Embryonic facial prominence (tissue), 1 donor: Measurements from ENCODE around the gene TIMP4.
A peak's percentile ranks its signal among the peaks of the same experiment; 100 is the strongest.

ENCODE experiments used
- DNase-seq: peaks from one replicate; pipeline ENCODE4 v3.0.0-alpha.2; 2016; ENCODE audit errors: extremely low spot score

TIMP4 gene

GRCh38 chr3:12158387-12159226, at the start of gene TIMP4:
TSS of gene TIMP4 (minus strand) at chr3:12158912. CDS start at chr3:12158840, 72 bp downstream.
- DNase-seq, result no peak

- no peak for DNase-seq
Measured at GRCh38 chr3:12205171-12205570, 46.5 kb upstream of the TIMP4 start.

- no peak for DNase-seq
Measured at GRCh38 chr3:12201813-12202212, 43.1 kb upstream of the TIMP4 start.

- DNase-seq, result no peak
Measured at GRCh38 chr3:12198301-12198700, 39.6 kb upstream of the TIMP4 start.

- no peak for DNase-seq
Measured at GRCh38 chr3:12197475-12197874, 38.8 kb upstream of the TIMP4 start.

GRCh38 chr3:12196684-12197083, 38.0 kb upstream of the TIMP4 start:
- DNase-seq, result no peak

GRCh38 chr3:12195231-12195630, 36.5 kb upstream of the TIMP4 start:
- no peak for DNase-seq

GRCh38 chr3:12194669-12195161, 36.0 kb upstream of the TIMP4 start:
- DNase-seq, result no peak

- DNase-seq, result peak; percentile 8
Measured at GRCh38 chr3:12194209-12194608, 35.5 kb upstream of the TIMP4 start.

- no peak for DNase-seq
Measured at GRCh38 chr3:12193485-12194165, 34.9 kb upstream of the TIMP4 start.

GRCh38 chr3:12192655-12193484, 34.2 kb upstream of the TIMP4 start:
- no peak for DNase-seq

GRCh38 chr3:12192173-12192572, 33.5 kb upstream of the TIMP4 start:
- DNase-seq, result no peak

- DNase-seq, result no peak
Measured at GRCh38 chr3:12191559-12191958, 32.8 kb upstream of the TIMP4 start.

- no peak for DNase-seq
Measured at GRCh38 chr3:12190832-12191231, 32.1 kb upstream of the TIMP4 start.

GRCh38 chr3:12190221-12190807, 31.6 kb upstream of the TIMP4 start:
- no peak for DNase-seq

- DNase-seq, result no peak
Measured at GRCh38 chr3:12188681-12189287, 30.1 kb upstream of the TIMP4 start.

- DNase-seq, result no peak
Measured at GRCh38 chr3:12188328-12188648, 29.6 kb upstream of the TIMP4 start.

GRCh38 chr3:12187448-12188327, 29.0 kb upstream of the TIMP4 start:
- no peak for DNase-seq

GRCh38 chr3:12186515-12187286, 28.0 kb upstream of the TIMP4 start:
- no peak for DNase-seq

- DNase-seq, result no peak
Measured at GRCh38 chr3:12186046-12186445, 27.3 kb upstream of the TIMP4 start.
